HEK293 (cell line): Measurements from ENCODE around the gene CHST3.
"Not testable (repeated sequence)": the region's sequence is repeated elsewhere in the genome, so short reads cannot be mapped to it uniquely, and the experiment has no call there.

Experiments
- CTCF ChIA-PET: fragments of 350-600 bp; formaldehyde crosslinking; extraction: SDS; loops from one replicate; lab custom pipeline; 2021; ENCODE audit warnings: antibody characterized with exemption; lab: Yijun Ruan, JAX
- POLR2A ChIA-PET: fragments of 300-600 bp; formaldehyde crosslinking; extraction: SDS; loops from one replicate; lab custom pipeline; 2020; ENCODE audit warnings: antibody characterized with exemption, inconsistent platforms; lab: Yijun Ruan, JAX
- H3K27ac ChIP-seq: fragments of 200-500 bp; sonication (Bioruptor generic); 2 replicates; pipeline ENCODE4 v1.5.1; 2014; ENCODE audit warnings: low read depth, low read length, control low read depth, inconsistent platforms; ENCODE audit errors: extremely low read depth
- H3K36me3 ChIP-seq, 2 experiments: fragments of 200-500 bp in 1 of 2; sonication (Bioruptor generic) in 1 of 2; 1 replicate in 1 of 2; 2 replicates in 1 of 2; pipeline ENCODE4 v1.5.1; 2014 to 2017; ENCODE audit warnings: inconsistent platforms in 2 of 2, low read length in 2 of 2; ENCODE audit not compliant: control insufficient read depth in 2 of 2, insufficient read depth in 1 of 2
- H3K4me1 ChIP-seq: fragments of 200-500 bp; sonication (Bioruptor generic); 2 replicates; pipeline ENCODE4 v1.5.1; 2014; ENCODE audit warnings: mild to moderate bottlenecking, low read length, inconsistent platforms; ENCODE audit not compliant: control insufficient read depth, insufficient read depth
- H3K4me3 ChIP-seq: 2 replicates; pipeline ENCODE4 v1.5.1; 2011; ENCODE audit warnings: low read depth, mild to moderate bottlenecking, control low read depth, low read length, moderate library complexity
- H3K9me3 ChIP-seq: fragments of 200-500 bp; sonication (Bioruptor generic); 2 replicates; pipeline ENCODE4 v1.5.1; 2014; ENCODE audit warnings: low read depth, low read length, inconsistent platforms; ENCODE audit not compliant: control insufficient read depth, insufficient read depth
- KLF1 ChIP-seq: fragments of 450-650 bp; formaldehyde crosslinking; IDR thresholded peaks from 2 replicates; pipeline ENCODE4 v1.5.1; 2016; ENCODE audit warnings: missing biosample characterization, missing genetic modification characterization
- SCRT1 ChIP-seq: fragments of 450-650 bp; formaldehyde crosslinking; IDR thresholded peaks from 2 replicates; pipeline ENCODE4 v1.5.1; 2016; ENCODE audit warnings: missing biosample characterization, missing genetic modification characterization, borderline replicate concordance
- SP7 ChIP-seq: fragments of 450-650 bp; formaldehyde crosslinking; IDR thresholded peaks from 2 replicates; pipeline ENCODE4 v1.5.1; 2016; ENCODE audit warnings: missing biosample characterization, missing genetic modification characterization
- ZBTB17 ChIP-seq: fragments of 450-650 bp; formaldehyde crosslinking; IDR thresholded peaks from 2 replicates; pipeline ENCODE4 v1.5.1; 2016; ENCODE audit warnings: missing biosample characterization, missing genetic modification characterization
- ZBTB7A ChIP-seq: fragments of 450-650 bp; formaldehyde crosslinking; IDR thresholded peaks from 2 replicates; pipeline ENCODE4 v1.5.1; 2016; ENCODE audit warnings: low read depth, missing biosample characterization, missing genetic modification characterization
- ZNF121 ChIP-seq: fragments of 450-650 bp; formaldehyde crosslinking; IDR thresholded peaks from 2 replicates; pipeline ENCODE4 v1.5.1; 2016; ENCODE audit warnings: missing biosample characterization, missing genetic modification characterization
- ZNF366 ChIP-seq: fragments of 450-650 bp; formaldehyde crosslinking; conservative IDR thresholded peaks from 2 replicates; pipeline ENCODE4 v1.5.1; 2016; ENCODE audit warnings: missing biosample characterization, missing genetic modification characterization
- ZNF37A ChIP-seq: fragments of 450-650 bp; IDR thresholded peaks from 2 replicates; pipeline ENCODE4 v1.5.1; 2018; ENCODE audit warnings: missing biosample characterization, missing genetic modification characterization
- ZNF398 ChIP-seq: fragments of 450-650 bp; formaldehyde crosslinking; IDR thresholded peaks from 2 replicates; pipeline ENCODE4 v1.5.1; 2017; ENCODE audit warnings: missing biosample characterization, missing genetic modification characterization
- ZNF449 ChIP-seq: fragments of 450-650 bp; formaldehyde crosslinking; IDR thresholded peaks from 2 replicates; pipeline ENCODE4 v1.5.1; 2017; ENCODE audit warnings: missing biosample characterization, mild to moderate bottlenecking, missing genetic modification characterization, moderate library complexity
- TF ChIP-seq, protein P1 (sequence below): fragments of 450-650 bp; formaldehyde crosslinking; IDR thresholded peaks from 2 replicates; pipeline ENCODE4 v1.5.1; 2016; ENCODE audit warnings: missing biosample characterization, missing genetic modification characterization
- TF ChIP-seq, protein P2 (sequence below): fragments of 450-650 bp; formaldehyde crosslinking; IDR thresholded peaks from 2 replicates; pipeline ENCODE4 v1.5.1; 2016; ENCODE audit warnings: missing biosample characterization, missing genetic modification characterization
- TF ChIP-seq, protein P3 (sequence below): fragments of 450-650 bp; formaldehyde crosslinking; IDR thresholded peaks from 2 replicates; pipeline ENCODE4 v1.5.1; 2016; ENCODE audit warnings: missing biosample characterization, missing genetic modification characterization, borderline replicate concordance

The CHST3 gene

GRCh38 chr10:71977614-71977903 lies 13.4 kb downstream of the CHST3 start:
- CTCF ChIA-PET = interaction anchor here (0.6 to 3.2 kb wide), 6 partner anchors 21 to 1903 kb away, joined by 3 to 19 read pairs (median 3); no protein-coding TSS in a partner anchor

GRCh38 chr10:71978476-71978875 lies 14.3 kb downstream of the CHST3 start:
- Histone ChIP-seq H3K36me3 (no peaks in the 10 kb centered on the region), H3K9me3 (no peaks in the 10 kb centered on the region), H3K4me1 (peaks cover 14% of the 10 kb centered on the region), H3K27ac (no peak overlapping the region), H3K4me3 (no peak overlapping the region)
- CTCF ChIA-PET = interaction anchor here (0.7 to 3.2 kb wide), 4 partner anchors 20 to 359 kb away, joined by 3 to 19 read pairs (median 3); no protein-coding TSS in a partner anchor
- TF ChIP-seq ZBTB17 (tag by site-specific recombination) (peak; percentile 61), ZNF37A (tag by site-specific recombination) (no peak), SCRT1 (no peak), ZNF398 (tag by site-specific recombination) (no peak)
- TF ChIP-seq, protein P1, sequence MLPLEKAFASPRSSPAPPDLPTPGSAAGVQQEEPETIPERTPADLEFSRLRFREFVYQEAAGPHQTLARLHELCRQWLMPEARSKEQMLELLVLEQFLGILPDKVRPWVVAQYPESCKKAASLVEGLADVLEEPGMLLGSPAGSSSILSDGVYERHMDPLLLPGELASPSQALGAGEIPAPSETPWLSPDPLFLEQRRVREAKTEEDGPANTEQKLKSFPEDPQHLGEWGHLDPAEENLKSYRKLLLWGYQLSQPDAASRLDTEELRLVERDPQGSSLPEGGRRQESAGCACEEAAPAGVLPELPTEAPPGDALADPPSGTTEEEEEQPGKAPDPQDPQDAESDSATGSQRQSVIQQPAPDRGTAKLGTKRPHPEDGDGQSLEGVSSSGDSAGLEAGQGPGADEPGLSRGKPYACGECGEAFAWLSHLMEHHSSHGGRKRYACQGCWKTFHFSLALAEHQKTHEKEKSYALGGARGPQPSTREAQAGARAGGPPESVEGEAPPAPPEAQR (tag by site-specific recombination) = no peak
- POLR2A ChIA-PET = no interaction called here

More at GRCh38 chr10:71977614-71977903, 13.4 kb downstream of the CHST3 start:
- H3K4me3 ChIP-seq, H3K27ac ChIP-seq, POLR2A ChIA-PET, H3K36me3 ChIP-seq, H3K9me3 ChIP-seq: not testable (repeated sequence)
- TF ChIP-seq ZNF121 (tag by site-specific recombination) = peak; percentile 96
- peaks cover 14% of the 10 kb centered on the region for H3K4me1 ChIP-seq

GRCh38 chr10:71978988-71979691 lies 14.9 kb downstream of the CHST3 start:
- TF ChIP-seq SP7 (tag by site-specific recombination) (no peak), ZNF366 (tag by site-specific recombination) (peak; percentile 70), KLF1 (tag by site-specific recombination) (0 out of 2 replicates have a peak, but pooled peaks have one; percentile 18), ZNF449 (tag by site-specific recombination) (peak; percentile 29; the same call in 1 of the 2 replicates), ZBTB7A (tag by site-specific recombination) (no peak)
- TF ChIP-seq, protein P2, sequence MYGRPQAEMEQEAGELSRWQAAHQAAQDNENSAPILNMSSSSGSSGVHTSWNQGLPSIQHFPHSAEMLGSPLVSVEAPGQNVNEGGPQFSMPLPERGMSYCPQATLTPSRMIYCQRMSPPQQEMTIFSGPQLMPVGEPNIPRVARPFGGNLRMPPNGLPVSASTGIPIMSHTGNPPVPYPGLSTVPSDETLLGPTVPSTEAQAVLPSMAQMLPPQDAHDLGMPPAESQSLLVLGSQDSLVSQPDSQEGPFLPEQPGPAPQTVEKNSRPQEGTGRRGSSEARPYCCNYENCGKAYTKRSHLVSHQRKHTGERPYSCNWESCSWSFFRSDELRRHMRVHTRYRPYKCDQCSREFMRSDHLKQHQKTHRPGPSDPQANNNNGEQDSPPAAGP (tag by site-specific recombination) = peak; percentile 55; the same call in 1 of the 2 replicates
- TF ChIP-seq, protein P3, sequence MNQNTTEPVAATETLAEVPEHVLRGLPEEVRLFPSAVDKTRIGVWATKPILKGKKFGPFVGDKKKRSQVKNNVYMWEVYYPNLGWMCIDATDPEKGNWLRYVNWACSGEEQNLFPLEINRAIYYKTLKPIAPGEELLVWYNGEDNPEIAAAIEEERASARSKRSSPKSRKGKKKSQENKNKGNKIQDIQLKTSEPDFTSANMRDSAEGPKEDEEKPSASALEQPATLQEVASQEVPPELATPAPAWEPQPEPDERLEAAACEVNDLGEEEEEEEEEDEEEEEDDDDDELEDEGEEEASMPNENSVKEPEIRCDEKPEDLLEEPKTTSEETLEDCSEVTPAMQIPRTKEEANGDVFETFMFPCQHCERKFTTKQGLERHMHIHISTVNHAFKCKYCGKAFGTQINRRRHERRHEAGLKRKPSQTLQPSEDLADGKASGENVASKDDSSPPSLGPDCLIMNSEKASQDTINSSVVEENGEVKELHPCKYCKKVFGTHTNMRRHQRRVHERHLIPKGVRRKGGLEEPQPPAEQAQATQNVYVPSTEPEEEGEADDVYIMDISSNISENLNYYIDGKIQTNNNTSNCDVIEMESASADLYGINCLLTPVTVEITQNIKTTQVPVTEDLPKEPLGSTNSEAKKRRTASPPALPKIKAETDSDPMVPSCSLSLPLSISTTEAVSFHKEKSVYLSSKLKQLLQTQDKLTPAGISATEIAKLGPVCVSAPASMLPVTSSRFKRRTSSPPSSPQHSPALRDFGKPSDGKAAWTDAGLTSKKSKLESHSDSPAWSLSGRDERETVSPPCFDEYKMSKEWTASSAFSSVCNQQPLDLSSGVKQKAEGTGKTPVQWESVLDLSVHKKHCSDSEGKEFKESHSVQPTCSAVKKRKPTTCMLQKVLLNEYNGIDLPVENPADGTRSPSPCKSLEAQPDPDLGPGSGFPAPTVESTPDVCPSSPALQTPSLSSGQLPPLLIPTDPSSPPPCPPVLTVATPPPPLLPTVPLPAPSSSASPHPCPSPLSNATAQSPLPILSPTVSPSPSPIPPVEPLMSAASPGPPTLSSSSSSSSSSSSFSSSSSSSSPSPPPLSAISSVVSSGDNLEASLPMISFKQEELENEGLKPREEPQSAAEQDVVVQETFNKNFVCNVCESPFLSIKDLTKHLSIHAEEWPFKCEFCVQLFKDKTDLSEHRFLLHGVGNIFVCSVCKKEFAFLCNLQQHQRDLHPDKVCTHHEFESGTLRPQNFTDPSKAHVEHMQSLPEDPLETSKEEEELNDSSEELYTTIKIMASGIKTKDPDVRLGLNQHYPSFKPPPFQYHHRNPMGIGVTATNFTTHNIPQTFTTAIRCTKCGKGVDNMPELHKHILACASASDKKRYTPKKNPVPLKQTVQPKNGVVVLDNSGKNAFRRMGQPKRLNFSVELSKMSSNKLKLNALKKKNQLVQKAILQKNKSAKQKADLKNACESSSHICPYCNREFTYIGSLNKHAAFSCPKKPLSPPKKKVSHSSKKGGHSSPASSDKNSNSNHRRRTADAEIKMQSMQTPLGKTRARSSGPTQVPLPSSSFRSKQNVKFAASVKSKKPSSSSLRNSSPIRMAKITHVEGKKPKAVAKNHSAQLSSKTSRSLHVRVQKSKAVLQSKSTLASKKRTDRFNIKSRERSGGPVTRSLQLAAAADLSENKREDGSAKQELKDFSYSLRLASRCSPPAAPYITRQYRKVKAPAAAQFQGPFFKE (tag by site-specific recombination) = no peak
- POLR2A ChIA-PET = no interaction called here
- Histone ChIP-seq H3K9me3 (no peaks in the 10 kb centered on the region), H3K27ac (no peak overlapping the region), H3K4me1 (peaks cover 14% of the 10 kb centered on the region), H3K36me3 (no peaks in the 10 kb centered on the region), H3K4me3 (no peak overlapping the region)
- CTCF ChIA-PET = interaction anchor here (0.6 to 0.8 kb wide), 2 partner anchors 33 to 67 kb away, joined by 3 to 4 read pairs; no protein-coding TSS in a partner anchor
